Measurements from ENCODE around the gene HBG1. TPM values are rescaled to one million over a fixed set of nuclear protein-coding genes. Genes with fewer than 3 reads are reported as not detected.
"Not testable (repeated sequence)": the region's sequence is repeated elsewhere in the genome, so short reads cannot be mapped to it uniquely, and the experiment has no call there.

HBG1 gene
- total RNA-seq, 1 donor from 2014 or later = not detected

DNA sequence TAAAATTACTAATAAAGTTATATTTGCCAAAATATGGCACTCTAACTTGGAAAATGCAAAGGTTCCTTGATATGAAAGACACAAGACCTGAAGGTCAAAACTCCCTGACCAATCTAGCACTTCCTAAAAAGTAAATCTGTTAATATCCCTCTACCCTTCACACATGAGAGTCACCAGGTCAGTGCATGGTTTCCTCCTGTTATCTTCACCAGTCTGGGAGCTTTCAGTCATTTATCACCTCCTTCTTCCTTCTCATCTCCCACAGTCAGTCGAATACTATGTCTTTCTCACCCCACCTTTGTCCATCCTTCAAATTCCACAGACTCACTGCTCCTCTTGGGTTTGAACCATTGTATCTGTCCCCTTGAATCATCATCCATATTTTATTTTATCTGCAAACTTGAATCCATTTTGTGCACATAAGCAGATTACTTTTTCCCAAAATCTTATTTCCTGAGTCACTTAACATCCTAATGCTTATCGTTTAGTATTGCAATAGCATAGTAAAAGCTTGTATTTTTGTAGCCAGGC lies 17.4 kb upstream of the HBG1 start:
- H3K9me3 ChIP-seq = no peaks in the 10 kb centered on the region
- intact Hi-C loops (cut with DNase I) = no loop called here
- DNase-seq (no peak), ATAC-seq (no peak)
- no peaks in the 10 kb centered on the region for H3K27me3 ChIP-seq (ENCODE audit: low read depth)
- no peak overlapping the region for H3K27ac ChIP-seq
- no peak overlapping the region for H3K4me3 ChIP-seq
- H3K36me3 ChIP-seq = no peaks in the 10 kb centered on the region
- H3K4me1 ChIP-seq = no peaks in the 10 kb centered on the region
- TF ChIP-seq, protein P1, sequence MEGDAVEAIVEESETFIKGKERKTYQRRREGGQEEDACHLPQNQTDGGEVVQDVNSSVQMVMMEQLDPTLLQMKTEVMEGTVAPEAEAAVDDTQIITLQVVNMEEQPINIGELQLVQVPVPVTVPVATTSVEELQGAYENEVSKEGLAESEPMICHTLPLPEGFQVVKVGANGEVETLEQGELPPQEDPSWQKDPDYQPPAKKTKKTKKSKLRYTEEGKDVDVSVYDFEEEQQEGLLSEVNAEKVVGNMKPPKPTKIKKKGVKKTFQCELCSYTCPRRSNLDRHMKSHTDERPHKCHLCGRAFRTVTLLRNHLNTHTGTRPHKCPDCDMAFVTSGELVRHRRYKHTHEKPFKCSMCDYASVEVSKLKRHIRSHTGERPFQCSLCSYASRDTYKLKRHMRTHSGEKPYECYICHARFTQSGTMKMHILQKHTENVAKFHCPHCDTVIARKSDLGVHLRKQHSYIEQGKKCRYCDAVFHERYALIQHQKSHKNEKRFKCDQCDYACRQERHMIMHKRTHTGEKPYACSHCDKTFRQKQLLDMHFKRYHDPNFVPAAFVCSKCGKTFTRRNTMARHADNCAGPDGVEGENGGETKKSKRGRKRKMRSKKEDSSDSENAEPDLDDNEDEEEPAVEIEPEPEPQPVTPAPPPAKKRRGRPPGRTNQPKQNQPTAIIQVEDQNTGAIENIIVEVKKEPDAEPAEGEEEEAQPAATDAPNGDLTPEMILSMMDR (IDR thresholded peaks at IDR 0.05) = no peak

DNA sequence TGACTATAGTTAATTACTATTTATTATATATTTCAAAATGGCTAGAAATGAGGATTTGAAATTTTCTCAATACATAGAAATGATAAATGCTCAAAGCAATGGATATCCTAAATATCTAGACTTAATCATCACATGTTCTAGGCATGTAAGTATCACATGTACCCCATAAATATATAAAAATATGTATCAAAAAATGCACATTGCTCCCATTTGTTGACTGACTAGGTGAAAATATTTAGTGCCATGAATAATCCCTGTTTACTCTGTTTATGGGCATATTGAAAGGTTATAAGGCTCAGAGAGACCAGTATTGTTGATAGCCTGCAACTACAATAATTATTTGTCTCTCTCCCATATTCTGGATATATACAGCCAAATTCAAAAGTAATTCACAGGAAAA lies 17.0 kb upstream of the HBG1 start:
- intact Hi-C loops (cut with DNase I) = no loop called here
- Histone ChIP-seq H3K4me1 (no peaks in the 10 kb centered on the region), H3K9me3 (no peaks in the 10 kb centered on the region), H3K27me3 (ENCODE audit: low read depth) (no peaks in the 10 kb centered on the region), H3K4me3 (no peak overlapping the region), H3K27ac (no peak overlapping the region), H3K36me3 (no peaks in the 10 kb centered on the region)
- ATAC-seq (no peak), DNase-seq (no peak)
- TF ChIP-seq, protein P1 (IDR thresholded peaks at IDR 0.05) = no peak

DNA sequence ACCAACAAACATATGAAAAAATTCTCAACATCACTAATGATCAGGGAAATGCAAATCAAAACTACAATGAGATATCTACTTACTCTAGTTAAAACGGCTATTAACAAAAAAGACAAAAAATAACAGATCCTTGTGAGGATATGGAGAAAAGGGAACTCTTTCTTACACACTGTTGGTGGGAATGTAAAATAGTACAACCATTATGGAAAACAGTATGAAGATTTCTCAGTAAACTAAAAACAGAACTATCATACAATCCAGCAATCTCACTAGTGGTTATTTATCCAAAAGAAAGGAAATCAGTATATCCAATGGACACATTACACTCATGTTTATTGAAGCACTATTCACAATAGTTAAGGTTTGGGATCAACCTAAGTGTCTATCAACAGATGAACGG lies 16.2 kb upstream of the HBG1 start:
- Histone ChIP-seq H3K4me3 (no peak overlapping the region), H3K36me3 (no peaks in the 10 kb centered on the region), H3K27ac (no peak overlapping the region), H3K4me1 (no peaks in the 10 kb centered on the region), H3K9me3 (no peaks in the 10 kb centered on the region), H3K27me3 (ENCODE audit: low read depth) (no peaks in the 10 kb centered on the region)
- intact Hi-C loops (cut with DNase I) = no loop called here
- TF ChIP-seq, protein P1 (IDR thresholded peaks at IDR 0.05) = no peak
- no peak for DNase-seq
- no peak for ATAC-seq

DNA sequence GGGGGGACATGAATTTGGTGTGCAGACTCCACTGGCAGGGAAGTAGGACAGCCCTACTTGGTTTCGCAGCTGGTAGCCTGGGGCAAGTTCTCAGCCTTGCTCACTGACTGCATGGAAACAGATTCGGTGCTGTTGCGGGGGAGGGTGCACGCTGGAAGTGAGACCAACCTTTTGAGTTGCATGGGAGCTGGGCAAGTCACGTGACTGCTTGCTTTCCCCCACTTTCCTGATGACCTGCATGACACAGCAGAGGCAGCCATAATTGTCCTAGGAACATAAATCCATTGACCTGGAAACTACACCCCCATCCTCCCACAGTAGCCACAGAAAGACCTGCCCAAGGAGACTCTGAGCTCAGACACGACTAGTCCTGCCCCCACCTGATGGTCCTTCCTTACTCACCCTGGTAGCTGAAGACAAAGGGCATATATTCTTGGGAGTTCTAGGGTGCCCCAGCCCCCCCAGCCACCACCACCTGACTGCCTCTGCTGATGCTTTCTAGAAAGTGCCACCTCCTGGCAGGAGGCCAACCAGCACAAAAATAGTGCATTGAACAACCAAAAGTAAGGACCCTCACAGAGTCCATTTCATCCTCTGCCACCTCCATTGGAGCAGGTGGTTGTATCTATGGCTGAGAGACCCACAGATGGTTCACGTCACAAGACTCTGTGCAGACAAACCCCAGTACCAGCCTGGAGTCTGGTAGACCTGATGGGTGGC lies 9.0 kb upstream of the HBG1 start:
- H3K9me3 ChIP-seq = no peaks in the 10 kb centered on the region
- intact Hi-C loops (cut with DNase I) = no loop called here
- H3K4me3 ChIP-seq = no peak overlapping the region
- no peaks in the 10 kb centered on the region for H3K4me1 ChIP-seq
- H3K36me3 ChIP-seq = no peaks in the 10 kb centered on the region
- ATAC-seq = no peak
- no peaks in the 10 kb centered on the region for H3K27me3 ChIP-seq (ENCODE audit: low read depth)
- no peak overlapping the region for H3K27ac ChIP-seq
- TF ChIP-seq, protein P1 (IDR thresholded peaks at IDR 0.05) = no peak
- DNase-seq = no peak

- Histone ChIP-seq H3K4me3 (no peak overlapping the region), H3K27ac (no peak overlapping the region), H3K4me1 (no peaks in the 10 kb centered on the region), H3K27me3 (ENCODE audit: low read depth) (no peaks in the 10 kb centered on the region), H3K36me3 (no peaks in the 10 kb centered on the region), H3K9me3 (no peaks in the 10 kb centered on the region)
- ATAC-seq (no peak), DNase-seq (no peak)
- TF ChIP-seq, protein P1 (IDR thresholded peaks at IDR 0.05) = no peak
- intact Hi-C loops (cut with DNase I) = no loop called here
Measured at GRCh38 chr11:5257296-5257695, 7.6 kb upstream of the HBG1 start.

DNA sequence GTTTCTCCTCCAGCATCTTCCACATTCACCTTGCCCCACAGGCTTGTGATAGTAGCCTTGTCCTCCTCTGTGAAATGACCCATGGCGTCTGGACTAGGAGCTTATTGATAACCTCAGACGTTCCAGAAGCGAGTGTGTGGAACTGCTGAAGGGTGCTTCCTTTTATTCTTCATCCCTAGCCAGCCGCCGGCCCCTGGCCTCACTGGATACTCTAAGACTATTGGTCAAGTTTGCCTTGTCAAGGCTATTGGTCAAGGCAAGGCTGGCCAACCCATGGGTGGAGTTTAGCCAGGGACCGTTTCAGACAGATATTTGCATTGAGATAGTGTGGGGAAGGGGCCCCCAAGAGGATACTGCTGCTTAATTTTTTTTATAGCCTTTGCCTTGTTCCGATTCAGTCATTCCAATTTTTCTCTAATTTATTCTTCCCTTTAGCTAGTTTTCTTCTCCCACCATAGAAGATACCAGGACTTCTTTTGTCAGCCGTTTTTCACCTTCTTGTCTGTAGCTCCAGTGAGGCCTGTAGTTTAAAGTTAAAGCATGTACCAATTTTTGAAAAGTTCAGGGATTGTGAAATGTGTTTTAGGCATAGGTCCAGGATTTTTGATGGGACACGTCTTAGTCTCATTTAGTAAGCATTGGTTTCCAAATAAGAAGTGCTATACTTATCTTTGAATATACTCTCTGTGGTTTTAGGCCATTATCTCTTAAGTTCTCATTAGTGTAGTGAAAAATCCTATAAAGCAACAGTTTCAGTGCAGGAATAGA lies 5.2 kb upstream of the HBG1 start, which contains the start of gene HBG2:
Gene HBG2, minus strand, starts transcription at position 136 of the 768 bp plus-strand sequence. Its CDS starts 53 bp downstream, at position 83.
- H3K4me3 ChIP-seq; DNase-seq; intact Hi-C loops (cut with DNase I); H3K9me3 ChIP-seq; H3K27me3 ChIP-seq (ENCODE audit: low read depth); H3K27ac ChIP-seq; H3K4me1 ChIP-seq; H3K36me3 ChIP-seq: not testable (repeated sequence)
- peak in 1 of 2 donors; percentile 37 for ATAC-seq

DNA sequence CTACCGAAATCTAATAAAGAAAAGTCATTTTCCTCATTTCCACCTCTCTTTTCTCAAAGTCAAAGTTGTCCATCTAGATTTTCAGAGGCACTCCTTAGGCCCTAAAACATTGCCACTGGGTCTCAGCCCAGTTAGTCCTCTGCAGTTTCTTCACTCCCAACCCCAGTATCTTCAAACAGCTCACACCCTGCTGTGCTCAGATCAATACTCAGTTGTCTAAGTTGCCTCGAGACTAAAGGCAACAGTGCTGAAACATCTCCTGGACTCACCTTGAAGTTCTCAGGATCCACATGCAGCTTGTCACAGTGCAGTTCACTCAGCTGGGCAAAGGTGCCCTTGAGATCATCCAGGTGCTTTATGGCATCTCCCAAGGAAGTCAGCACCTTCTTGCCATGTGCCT lies 4.4 kb upstream of the HBG1 start:
- H3K9me3 ChIP-seq; H3K4me1 ChIP-seq; H3K27me3 ChIP-seq (ENCODE audit: low read depth); DNase-seq; H3K36me3 ChIP-seq; H3K27ac ChIP-seq; intact Hi-C loops (cut with DNase I); ATAC-seq; H3K4me3 ChIP-seq: not testable (repeated sequence)

DNA sequence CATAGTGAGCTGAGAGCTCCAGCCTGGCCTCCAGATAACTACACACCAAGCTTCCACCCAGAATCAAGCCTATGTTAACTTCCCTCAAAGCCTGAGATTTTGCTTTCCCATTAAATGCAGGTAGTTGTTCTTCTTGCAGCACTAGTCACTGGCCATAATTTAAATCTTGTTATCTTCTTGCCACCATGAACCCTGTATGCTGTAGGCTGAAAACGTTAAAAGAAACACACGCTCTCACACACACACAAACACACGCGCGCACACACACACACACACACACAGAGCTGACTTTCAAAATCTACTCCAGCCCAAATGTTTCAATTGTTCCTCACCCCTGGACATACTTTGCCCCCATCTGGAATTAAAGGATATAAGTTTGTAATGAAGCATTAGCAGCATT lies 3.8 kb upstream of the HBG1 start:
- H3K27me3 ChIP-seq (ENCODE audit: low read depth); H3K4me1 ChIP-seq; H3K4me3 ChIP-seq; H3K36me3 ChIP-seq; ATAC-seq; intact Hi-C loops (cut with DNase I); H3K27ac ChIP-seq; H3K9me3 ChIP-seq; DNase-seq: not testable (repeated sequence)
